HG02571 (cell line): ENCODE data around the gene MLXIP.
"Not testable (repeated sequence)": the region's sequence is repeated elsewhere in the genome, so short reads cannot be mapped to it uniquely, and the experiment has no call there.

ENCODE experiments used
- ATAC-seq: cut with Tn5 transposase; IDR thresholded peaks from one replicate; pipeline ENCODE4 v1.9.1; 2021; ENCODE audit warnings: mild to moderate bottlenecking, moderate library complexity; ENCODE audit not compliant: unreplicated experiment

Gene MLXIP

GRCh38 chr12:122078141-122079032 is at the start of gene MLXIP:
TSS of gene MLXIP (plus strand) at chr12:122078756. CDS start at chr12:122078854, 98 bp downstream.
- peak; percentile 70 for ATAC-seq

GRCh38 chr12:122028905-122029560 is 49.5 kb upstream of the MLXIP start:
- no peak for ATAC-seq

- ATAC-seq: no peak
Measured at GRCh38 chr12:122029620-122030423, 48.7 kb upstream of the MLXIP start.

- no peak for ATAC-seq
Measured at GRCh38 chr12:122030424-122031035, 48.0 kb upstream of the MLXIP start.

GRCh38 chr12:122031342-122032216 is 47.0 kb upstream of the MLXIP start:
- ATAC-seq: no peak

GRCh38 chr12:122032580-122032979 is 46.0 kb upstream of the MLXIP start:
- no peak for ATAC-seq

GRCh38 chr12:122035292-122035691 is 43.3 kb upstream of the MLXIP start:
- no peak for ATAC-seq

- ATAC-seq: no peak
Measured at GRCh38 chr12:122036153-122036552, 42.4 kb upstream of the MLXIP start.

- no peak for ATAC-seq
Measured at GRCh38 chr12:122040579-122041386, 37.8 kb upstream of the MLXIP start.

- not testable (repeated sequence) for ATAC-seq
Measured at GRCh38 chr12:122041458-122041857, 37.1 kb upstream of the MLXIP start.

GRCh38 chr12:122042910-122043309 is 35.6 kb upstream of the MLXIP start:
- no peak for ATAC-seq

GRCh38 chr12:122043476-122043875 is 35.1 kb upstream of the MLXIP start:
- ATAC-seq: no peak

- ATAC-seq: no peak
Measured at GRCh38 chr12:122045262-122045661, 33.3 kb upstream of the MLXIP start.

- no peak for ATAC-seq
Measured at GRCh38 chr12:122046145-122046544, 32.4 kb upstream of the MLXIP start.

- no peak for ATAC-seq
Measured at GRCh38 chr12:122048151-122048550, 30.4 kb upstream of the MLXIP start.

GRCh38 chr12:122049827-122050226 is 28.7 kb upstream of the MLXIP start:
- no peak for ATAC-seq

GRCh38 chr12:122050706-122051105 is 27.9 kb upstream of the MLXIP start:
- ATAC-seq: no peak

GRCh38 chr12:122051231-122051876 is 27.2 kb upstream of the MLXIP start:
- no peak for ATAC-seq

GRCh38 chr12:122052285-122052684 is 26.3 kb upstream of the MLXIP start:
- ATAC-seq: no peak
